ENCODE data around the gene YWHAH. TPM values are rescaled to one million over a fixed set of nuclear protein-coding genes. Genes with fewer than 3 reads are reported as not detected.

Gene YWHAH
- total RNA-seq, 3 donors from 2014 or later: 140 to 162 (median 149) TPM

- intact Hi-C loops (cut with DNase I, micrococcal nuclease): no loop called here
- DNase-seq (peak in 1 of 3 donors; percentile 45), ATAC-seq (peak; percentile 29)
- Histone ChIP-seq H3K4me3 (no peak overlapping the region), H3K4me1 (ENCODE audit: low read depth) (no peaks in the 10 kb centered on the region), H3K36me3 (ENCODE audit: low read depth) (no peaks in the 10 kb centered on the region), H3K9me3 (no peaks in the 10 kb centered on the region)
- no peak for TF ChIP-seq CTCF (IDR thresholded peaks at IDR 0.05)
These were observed 21.2 kb upstream of the YWHAH start for GRCh38 chr22:31923136-31923535.

GRCh38 chr22:31923747-31924146 is 20.6 kb upstream of the YWHAH start:
- Histone ChIP-seq H3K9me3 (no peaks in the 10 kb centered on the region), H3K4me3 (no peak overlapping the region), H3K4me1 (ENCODE audit: low read depth) (no peaks in the 10 kb centered on the region), H3K36me3 (ENCODE audit: low read depth) (no peaks in the 10 kb centered on the region)
- DNase-seq (no peak), ATAC-seq (no peak)
- TF ChIP-seq CTCF (IDR thresholded peaks at IDR 0.05): no peak
- intact Hi-C loops (cut with DNase I, micrococcal nuclease): no loop called here

GRCh38 chr22:31925056-31925455 is 19.3 kb upstream of the YWHAH start:
- no peak for TF ChIP-seq CTCF (IDR thresholded peaks at IDR 0.05)

GRCh38 chr22:31926024-31926423 is 18.3 kb upstream of the YWHAH start:
- no peaks in the 10 kb centered on the region for H3K9me3 ChIP-seq
- intact Hi-C loops (cut with DNase I, micrococcal nuclease): no loop called here
- DNase-seq (no peak), ATAC-seq (no peak)
- no peaks in the 10 kb centered on the region for H3K36me3 ChIP-seq (ENCODE audit: low read depth)
- no peaks in the 10 kb centered on the region for H3K4me1 ChIP-seq (ENCODE audit: low read depth)
- no peak overlapping the region for H3K4me3 ChIP-seq
- no peak for TF ChIP-seq CTCF (IDR thresholded peaks at IDR 0.05)

More at GRCh38 chr22:31925056-31925455, 19.3 kb upstream of the YWHAH start:
- Histone ChIP-seq H3K9me3 (no peaks in the 10 kb centered on the region), H3K4me1 (ENCODE audit: low read depth) (no peaks in the 10 kb centered on the region), H3K4me3 (no peak overlapping the region), H3K36me3 (ENCODE audit: low read depth) (no peaks in the 10 kb centered on the region)
- DNase-seq (no peak), ATAC-seq (no peak)
- intact Hi-C loops (cut with DNase I, micrococcal nuclease): no loop called here

GRCh38 chr22:31926969-31927368 is 17.4 kb upstream of the YWHAH start:
- no peak for ATAC-seq
- no peaks in the 10 kb centered on the region for H3K4me1 ChIP-seq (ENCODE audit: low read depth)
- intact Hi-C loops (cut with DNase I, micrococcal nuclease): no loop called here
- no peaks in the 10 kb centered on the region for H3K36me3 ChIP-seq (ENCODE audit: low read depth)
- no peak for TF ChIP-seq CTCF (IDR thresholded peaks at IDR 0.05)
- H3K9me3 ChIP-seq: no peaks in the 10 kb centered on the region
- DNase-seq: no peak
- no peak overlapping the region for H3K4me3 ChIP-seq

- TF ChIP-seq CTCF (IDR thresholded peaks at IDR 0.05): no peak
These were observed 16.8 kb upstream of the YWHAH start for GRCh38 chr22:31927562-31927961.

More at GRCh38 chr22:31927562-31927961, 16.8 kb upstream of the YWHAH start:
- no peak for ATAC-seq
- H3K4me1 ChIP-seq (ENCODE audit: low read depth): no peaks in the 10 kb centered on the region
- intact Hi-C loops (cut with DNase I, micrococcal nuclease): no loop called here
- no peak for DNase-seq
- no peaks in the 10 kb centered on the region for H3K9me3 ChIP-seq
- H3K36me3 ChIP-seq (ENCODE audit: low read depth): no peaks in the 10 kb centered on the region
- no peak overlapping the region for H3K4me3 ChIP-seq

Data from mucosa of descending colon (tissue), 3 donors.